Colonic mucosa (tissue), 4 donors: Measurements from ENCODE around the gene RTL1. TPM values are rescaled to one million over a fixed set of nuclear protein-coding genes. Genes with fewer than 3 reads are reported as not detected.

Experiments
- DNase-seq: peaks from one replicate; pipeline ENCODE4 v3.0.0-alpha.2; 2020
- H3K27ac ChIP-seq: fragments of 200-600 bp; one replicate; pipeline ENCODE4 v1.8.0; 2021
- H3K27me3 ChIP-seq: fragments of 200-600 bp; one replicate; pipeline ENCODE4 v1.8.0; 2021
- H3K36me3 ChIP-seq: fragments of 200-600 bp; one replicate; pipeline ENCODE4 v1.8.0; 2021
- H3K4me1 ChIP-seq: fragments of 200-600 bp; one replicate; pipeline ENCODE4 v1.8.0; 2021; ENCODE audit warnings: mild to moderate bottlenecking
- H3K4me3 ChIP-seq: fragments of 200-600 bp; one replicate; pipeline ENCODE4 v1.8.0; 2021
- H3K9ac ChIP-seq, 2 donors: one replicate each; pipeline ENCODE4 v1.7.0; 2013; ENCODE audit warnings: control low read depth in 2 of 2, low read depth in 2 of 2, low read length in 2 of 2
- H3K9me3 ChIP-seq: fragments of 200-600 bp; one replicate; pipeline ENCODE4 v1.8.0; 2021
- intact Hi-C: fragments of 100-400 bp; cut with DNase I; formaldehyde crosslinking; loops from one replicate; pipeline ENCODE4 v1.14.1; 2022
- total RNA-seq, 2 donors: library from RNA; stranded (reverse); fragmentation: NEBNext Ultra II Directional in 1 of 2; extraction: Animal tissue kit (Norgen Biotek cat#: 25700) in 1 of 2; gene quantifications; one replicate each; pipeline ENCODE4 v1.2.1, GENCODE V29; 2021
- TF ChIP-seq, protein P1 (sequence below): fragments of 200-600 bp; IDR thresholded peaks from one replicate; pipeline ENCODE4 v1.8.0; 2022; ENCODE audit warnings: antibody characterized with exemption, mild to moderate bottlenecking
- donor health status: healthy.
- donor health status: DM: no; HTN: no; CAD: no.
- donor health status: DM: no; HTN: no; CAD: no.

Gene RTL1
- total RNA-seq, 2 donors from 2014 or later: not detected

DNA sequence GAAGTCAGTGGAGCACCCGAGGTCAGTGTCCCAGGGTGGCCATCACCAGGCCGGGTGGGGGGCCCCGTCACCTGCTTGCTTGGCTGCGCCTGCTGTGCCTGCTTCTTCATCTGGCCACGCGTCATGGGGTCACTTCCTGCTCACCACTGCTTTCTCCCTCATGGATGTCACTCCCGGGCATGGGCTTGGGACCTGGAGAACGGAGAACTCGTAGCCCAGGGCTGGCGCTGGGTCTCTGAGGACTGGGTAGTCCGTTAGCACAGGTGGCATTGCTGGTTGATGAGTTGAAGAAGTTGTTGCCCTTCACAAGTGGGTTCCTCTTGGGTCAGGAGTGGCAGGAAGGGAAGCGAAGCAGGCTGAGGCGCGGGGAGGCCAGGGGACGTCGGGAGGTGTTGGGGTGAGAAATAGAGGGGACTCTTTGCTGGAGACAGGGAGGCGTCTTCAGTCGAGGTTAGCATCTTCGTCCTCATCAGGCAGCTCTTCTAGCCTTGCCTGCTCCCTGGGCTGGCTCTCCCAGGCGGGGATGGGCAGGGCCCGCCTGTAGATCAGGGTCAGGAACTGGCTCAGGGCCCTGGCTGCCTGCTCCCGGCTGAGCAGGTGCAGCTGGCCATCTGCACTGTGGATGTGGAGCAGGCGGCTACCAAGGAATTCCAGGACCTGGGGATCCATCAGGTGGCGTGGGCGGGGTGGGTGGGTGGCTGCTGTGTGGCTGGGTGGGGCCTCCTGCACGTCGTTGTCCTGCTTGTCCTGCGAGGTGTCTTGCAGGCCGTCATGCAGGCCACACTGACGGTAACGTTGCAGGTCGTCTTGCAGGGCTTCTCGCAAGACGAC is 23.0 kb downstream of the RTL1 start:
- no peaks in the 10 kb centered on the region for H3K27me3 ChIP-seq
- H3K27ac ChIP-seq: no peak overlapping the region
- H3K4me1 ChIP-seq: no peaks in the 10 kb centered on the region
- DNase-seq: no peak
- no peaks in the 10 kb centered on the region for H3K36me3 ChIP-seq
- H3K4me3 ChIP-seq: no peak overlapping the region
- H3K9ac ChIP-seq: no peak overlapping the region
- TF ChIP-seq, protein P1, sequence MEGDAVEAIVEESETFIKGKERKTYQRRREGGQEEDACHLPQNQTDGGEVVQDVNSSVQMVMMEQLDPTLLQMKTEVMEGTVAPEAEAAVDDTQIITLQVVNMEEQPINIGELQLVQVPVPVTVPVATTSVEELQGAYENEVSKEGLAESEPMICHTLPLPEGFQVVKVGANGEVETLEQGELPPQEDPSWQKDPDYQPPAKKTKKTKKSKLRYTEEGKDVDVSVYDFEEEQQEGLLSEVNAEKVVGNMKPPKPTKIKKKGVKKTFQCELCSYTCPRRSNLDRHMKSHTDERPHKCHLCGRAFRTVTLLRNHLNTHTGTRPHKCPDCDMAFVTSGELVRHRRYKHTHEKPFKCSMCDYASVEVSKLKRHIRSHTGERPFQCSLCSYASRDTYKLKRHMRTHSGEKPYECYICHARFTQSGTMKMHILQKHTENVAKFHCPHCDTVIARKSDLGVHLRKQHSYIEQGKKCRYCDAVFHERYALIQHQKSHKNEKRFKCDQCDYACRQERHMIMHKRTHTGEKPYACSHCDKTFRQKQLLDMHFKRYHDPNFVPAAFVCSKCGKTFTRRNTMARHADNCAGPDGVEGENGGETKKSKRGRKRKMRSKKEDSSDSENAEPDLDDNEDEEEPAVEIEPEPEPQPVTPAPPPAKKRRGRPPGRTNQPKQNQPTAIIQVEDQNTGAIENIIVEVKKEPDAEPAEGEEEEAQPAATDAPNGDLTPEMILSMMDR: no peak
- intact Hi-C loops: no loop called here
- no peaks in the 10 kb centered on the region for H3K9me3 ChIP-seq

DNA sequence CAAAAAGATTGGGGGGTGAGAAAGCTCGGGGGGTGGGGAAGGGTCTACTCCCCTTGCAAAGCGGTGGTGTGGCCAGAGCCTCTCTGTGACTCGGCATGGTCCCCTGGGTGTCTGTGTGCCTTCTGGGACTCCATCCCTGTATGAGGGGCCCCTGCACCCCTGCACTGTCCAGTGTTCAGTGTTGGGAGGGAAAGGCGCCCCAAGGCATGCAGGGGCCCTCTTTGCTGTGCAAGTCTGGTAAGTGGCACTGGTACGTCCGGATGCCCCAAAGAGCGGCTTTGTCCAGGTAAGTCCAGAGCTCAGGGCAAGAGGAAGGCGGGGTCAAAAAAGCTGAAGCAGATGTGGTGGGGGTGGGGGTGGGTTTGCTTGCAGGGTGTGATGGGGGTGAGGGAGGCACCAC is 23.7 kb downstream of the RTL1 start:
- H3K27me3 ChIP-seq: no peaks in the 10 kb centered on the region
- intact Hi-C loops: no loop called here
- H3K4me1 ChIP-seq: no peaks in the 10 kb centered on the region
- no peaks in the 10 kb centered on the region for H3K9me3 ChIP-seq
- H3K9ac ChIP-seq: no peak overlapping the region
- H3K36me3 ChIP-seq: no peaks in the 10 kb centered on the region
- no peak overlapping the region for H3K4me3 ChIP-seq
- no peak for DNase-seq
- H3K27ac ChIP-seq: no peak overlapping the region
- TF ChIP-seq, protein P1: no peak

DNA sequence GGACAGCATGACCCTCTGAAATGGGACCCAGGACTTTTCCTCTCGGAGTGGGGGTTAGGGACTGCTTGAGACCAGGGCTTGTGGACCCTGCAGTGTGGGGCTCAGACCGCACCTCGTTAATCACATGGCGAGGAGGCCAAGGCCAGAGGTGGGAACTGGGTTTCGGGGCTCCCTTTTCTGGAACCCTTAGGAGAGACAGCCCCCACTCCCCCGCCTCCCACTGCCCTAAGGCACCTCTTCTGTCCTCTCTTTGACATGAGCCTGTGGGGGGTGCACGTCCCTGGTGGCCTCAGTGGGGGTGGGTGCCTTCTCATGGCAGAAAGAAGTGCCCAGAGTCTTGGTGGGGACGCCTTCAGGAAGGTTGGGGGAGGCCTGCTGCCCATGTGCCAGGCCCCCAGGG is 24.3 kb downstream of the RTL1 start:
- H3K4me3 ChIP-seq: no peak overlapping the region
- H3K4me1 ChIP-seq: no peaks in the 10 kb centered on the region
- no peaks in the 10 kb centered on the region for H3K36me3 ChIP-seq
- no peak overlapping the region for H3K9ac ChIP-seq
- no peak for DNase-seq
- H3K27me3 ChIP-seq: no peaks in the 10 kb centered on the region
- no peaks in the 10 kb centered on the region for H3K9me3 ChIP-seq
- intact Hi-C loops: no loop called here
- TF ChIP-seq, protein P1: no peak
- H3K27ac ChIP-seq: no peak overlapping the region

DNA sequence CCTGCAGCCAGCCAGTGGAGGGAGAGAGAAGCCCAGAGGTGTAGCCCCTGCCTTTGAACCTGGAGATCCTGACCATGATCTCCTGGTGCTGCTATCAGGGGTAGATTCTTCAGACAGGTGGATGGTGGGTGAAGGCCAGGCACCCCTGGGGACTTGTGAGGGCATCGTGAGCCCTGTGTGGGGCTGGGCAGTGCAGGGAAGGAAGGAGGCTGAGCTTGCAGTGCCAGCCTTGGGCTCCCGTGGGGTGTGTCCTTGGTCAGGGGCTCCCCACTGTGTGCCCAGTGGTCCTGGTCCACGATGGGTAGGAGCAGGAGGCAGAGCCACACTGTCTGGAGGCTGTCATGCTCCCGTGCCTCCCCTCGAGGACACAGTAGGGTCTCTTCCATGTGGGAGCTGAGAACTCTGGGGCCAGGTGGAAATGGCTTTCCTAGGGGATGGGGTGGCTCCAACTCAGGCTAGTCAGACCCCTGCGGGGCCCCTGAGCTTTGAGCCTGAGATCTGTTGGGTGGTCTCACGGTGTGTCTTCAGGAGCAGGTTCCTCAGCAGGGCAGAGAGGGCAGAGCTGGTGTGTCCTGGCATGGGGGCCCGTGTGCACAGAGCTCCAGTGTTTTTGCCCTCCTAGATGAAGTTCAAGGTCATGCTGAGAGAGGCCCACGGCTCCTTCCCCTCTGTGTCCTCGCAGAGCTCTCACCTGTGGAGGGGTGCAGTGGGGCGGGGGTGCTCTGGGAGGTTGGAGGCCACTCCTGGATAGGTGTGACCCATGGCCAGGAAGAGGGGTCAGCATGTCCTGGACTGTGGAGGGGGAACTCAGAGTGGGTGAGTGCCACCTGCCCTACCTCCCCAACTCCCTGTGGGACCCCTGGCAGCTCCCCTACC is 25.0 kb downstream of the RTL1 start:
- TF ChIP-seq, protein P1: no peak
- intact Hi-C loops: no loop called here
- H3K9me3 ChIP-seq: no peaks in the 10 kb centered on the region
- DNase-seq: no peak
- no peaks in the 10 kb centered on the region for H3K36me3 ChIP-seq
- no peak overlapping the region for H3K27ac ChIP-seq
- no peaks in the 10 kb centered on the region for H3K4me1 ChIP-seq
- no peak overlapping the region for H3K4me3 ChIP-seq
- no peaks in the 10 kb centered on the region for H3K27me3 ChIP-seq
- H3K9ac ChIP-seq: no peak overlapping the region

DNA sequence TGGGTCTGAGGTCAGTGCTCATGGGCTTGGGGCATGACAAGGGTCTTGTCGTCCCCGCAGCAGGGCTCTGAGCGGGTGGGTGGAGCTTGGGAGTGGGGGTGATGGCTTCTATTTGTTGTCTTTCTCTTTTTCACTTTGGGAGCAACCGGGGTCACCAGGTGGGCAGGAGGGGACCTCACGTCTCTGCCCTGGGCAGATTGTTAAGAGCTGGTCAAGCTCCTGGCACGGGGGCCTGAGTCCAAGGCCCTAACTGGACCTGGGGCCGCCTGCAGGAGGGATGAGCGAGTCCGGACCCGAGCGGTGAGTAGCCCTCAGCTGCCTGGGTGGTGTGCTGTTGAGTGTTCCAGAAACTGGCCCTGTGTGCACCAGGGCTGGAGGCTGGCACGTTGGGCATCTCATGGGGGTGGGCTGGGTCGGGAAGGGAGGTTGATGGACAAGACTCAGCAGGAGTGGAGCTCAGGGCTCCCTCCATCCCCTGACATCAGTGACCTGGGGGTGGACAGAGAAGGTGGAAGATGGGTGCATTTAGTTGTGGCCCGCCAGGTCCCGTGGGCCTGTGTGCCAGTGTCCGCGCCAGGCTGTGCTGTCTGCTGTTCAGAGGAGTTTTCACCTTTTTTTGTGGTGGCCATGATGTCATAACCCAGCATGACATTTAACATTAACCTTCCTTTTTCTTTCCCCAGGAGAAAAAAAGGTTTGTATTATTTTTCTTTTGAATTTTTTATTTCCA is 27.5 kb downstream of the RTL1 start:
- DNase-seq: no peak
- H3K4me3 ChIP-seq: no peak overlapping the region

More for the DNA sequence above, 27.5 kb downstream of the RTL1 start:
- no peak overlapping the region for H3K27ac ChIP-seq
- TF ChIP-seq, protein P1: no peak
- H3K4me1 ChIP-seq: no peaks in the 10 kb centered on the region
- H3K36me3 ChIP-seq: no peaks in the 10 kb centered on the region
- H3K9me3 ChIP-seq: no peaks in the 10 kb centered on the region
- H3K27me3 ChIP-seq: no peaks in the 10 kb centered on the region
- intact Hi-C loops: no loop called here
- H3K9ac ChIP-seq: no peak overlapping the region
